Measurements from ENCODE around the gene SH2D3A.
A peak's percentile ranks its signal among the peaks of the same experiment; 100 is the strongest.
"Not testable (repeated sequence)": the region's sequence is repeated elsewhere in the genome, so short reads cannot be mapped to it uniquely, and the experiment has no call there.

SH2D3A gene

DNA sequence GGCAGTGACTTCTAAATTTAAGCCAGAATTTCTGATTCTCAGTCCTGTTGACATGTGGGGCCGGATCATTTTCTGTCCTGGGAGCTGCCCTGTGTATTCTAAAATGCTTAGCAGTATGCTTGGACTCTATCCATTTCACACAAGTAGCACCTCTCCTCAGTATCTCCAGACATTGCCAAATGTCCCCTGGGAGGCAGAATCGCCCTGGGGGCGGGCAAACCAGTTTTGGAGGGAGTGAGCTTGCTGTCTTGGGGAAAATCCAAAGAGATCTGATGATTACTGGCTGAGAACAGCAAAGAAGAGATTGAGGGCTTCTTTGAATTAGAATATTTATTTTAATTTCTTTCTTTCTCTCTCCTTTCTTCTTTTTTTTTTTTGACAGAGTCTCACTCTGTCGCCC is 21.7 kb upstream of the SH2D3A start:
- DNase-seq = no peak

GRCh38 chr19:6787393-6787792 is 20.2 kb upstream of the SH2D3A start:
- DNase-seq = no peak

DNA sequence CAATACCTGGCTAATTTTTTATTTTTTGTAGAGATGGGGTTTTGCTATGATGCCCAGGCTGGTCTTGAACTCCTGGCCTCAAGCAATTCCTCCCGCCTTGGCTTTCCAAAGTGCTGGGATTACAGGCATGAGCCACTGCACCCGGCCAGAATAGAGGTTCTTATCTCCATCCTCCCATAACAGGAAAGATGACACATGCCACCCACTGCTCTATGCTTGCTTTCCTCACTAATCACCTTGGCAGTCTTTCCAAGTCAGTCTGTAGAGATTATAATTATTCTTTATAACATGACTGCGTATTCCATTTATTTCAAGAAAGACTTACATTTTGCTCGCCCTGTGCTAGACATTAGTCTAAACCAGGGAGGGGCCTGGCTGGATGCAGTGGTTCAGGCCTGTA is 12.0 kb upstream of the SH2D3A start:
- no peak for DNase-seq

GRCh38 chr19:6778386-6778785 is 11.2 kb upstream of the SH2D3A start:
- no peak for DNase-seq

GRCh38 chr19:6777434-6777833 is 10.2 kb upstream of the SH2D3A start:
- DNase-seq = no peak

DNA sequence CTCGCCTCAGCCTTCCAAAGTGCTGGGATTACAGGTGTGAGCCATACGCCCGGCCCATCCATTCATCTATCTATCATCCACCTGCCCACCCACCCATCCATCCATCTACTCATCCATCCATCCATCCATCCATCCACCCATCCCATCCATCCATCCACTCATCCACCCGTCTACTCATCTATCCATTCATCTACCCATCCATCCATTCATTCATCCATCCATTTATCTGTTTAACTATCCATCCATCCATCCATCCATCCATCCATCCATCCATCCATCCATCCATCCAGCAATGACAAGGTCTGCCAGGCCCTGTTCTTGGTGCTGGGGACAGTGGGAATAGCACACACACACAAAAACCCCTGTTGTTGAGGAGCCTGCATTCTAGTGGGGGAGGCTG is 9.8 kb upstream of the SH2D3A start:
- DNase-seq = no peak

DNA sequence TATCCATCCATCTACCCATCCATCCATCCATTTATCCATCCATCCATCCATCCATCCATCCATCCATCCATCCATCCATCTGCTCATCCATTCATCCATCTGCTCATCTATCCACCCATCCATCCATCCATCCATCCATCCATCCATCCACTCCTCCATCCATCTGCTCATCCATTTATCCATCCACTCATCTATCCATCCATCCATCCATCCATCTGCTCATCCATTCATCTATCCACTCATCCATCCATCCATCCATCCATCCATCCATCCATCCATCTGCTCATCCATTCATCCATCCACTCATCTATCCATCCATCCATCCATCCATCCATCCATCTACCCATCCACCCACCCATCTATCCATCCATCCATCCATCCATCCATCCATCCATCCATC is 8.8 kb upstream of the SH2D3A start:
- not testable (repeated sequence) for DNase-seq

- DNase-seq = peak; percentile 72 to 73
Observed at GRCh38 chr19:6774821-6775707, 7.8 kb upstream of the SH2D3A start.

- peak; percentile 78 to 84 for DNase-seq
Observed at GRCh38 chr19:6773323-6773931, 6.2 kb upstream of the SH2D3A start.

GRCh38 chr19:6772866-6773322 is 5.7 kb upstream of the SH2D3A start:
- DNase-seq = no peak

DNA sequence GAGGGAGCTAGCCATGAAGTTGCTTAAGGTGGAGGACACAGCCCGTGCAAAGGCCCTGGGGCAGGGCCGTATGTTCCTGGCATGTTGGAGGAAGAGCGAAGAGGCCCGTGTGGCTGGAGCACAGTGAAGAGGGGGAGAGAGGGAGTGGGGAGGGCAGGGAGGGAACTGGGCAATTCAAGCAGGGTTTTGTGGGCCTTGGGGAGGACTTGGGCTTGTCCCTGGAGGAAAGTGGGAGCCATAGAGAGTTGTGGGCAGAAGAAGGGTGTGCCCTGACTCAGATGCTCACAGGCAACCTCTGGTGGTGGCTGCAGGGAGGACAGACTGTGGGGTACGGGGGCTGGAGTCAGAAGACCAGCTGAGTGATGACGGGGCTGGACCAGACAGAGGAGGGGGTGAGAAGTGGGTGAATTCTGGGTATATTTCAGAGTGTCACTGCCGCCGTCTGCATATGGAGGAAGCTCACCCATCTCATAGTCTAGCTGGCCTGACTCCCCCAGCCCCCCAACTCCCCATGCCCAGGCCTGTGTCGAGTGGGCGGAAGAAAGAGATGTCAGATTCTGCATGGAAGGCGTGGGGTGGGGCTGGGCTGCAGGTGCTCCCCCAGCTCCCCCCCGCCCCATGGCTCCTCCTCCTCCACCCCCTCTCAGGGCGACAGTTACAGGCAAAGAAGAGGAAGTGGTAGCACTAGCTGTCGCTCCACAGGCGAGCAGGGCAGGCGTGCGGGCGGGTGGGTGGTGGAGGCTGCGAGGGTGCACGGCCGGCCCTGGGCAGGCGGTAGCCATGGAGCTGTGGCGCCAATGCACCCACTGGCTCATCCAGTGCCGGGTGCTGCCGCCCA is 5.0 kb upstream of the SH2D3A start, which contains the start of gene VAV1:
Gene VAV1 (plus strand): TSS at position 681 of the 838 bp plus-strand sequence. CDS start 100 bp downstream, at position 781.
- peak; percentile 47 to 66 for DNase-seq

DNA sequence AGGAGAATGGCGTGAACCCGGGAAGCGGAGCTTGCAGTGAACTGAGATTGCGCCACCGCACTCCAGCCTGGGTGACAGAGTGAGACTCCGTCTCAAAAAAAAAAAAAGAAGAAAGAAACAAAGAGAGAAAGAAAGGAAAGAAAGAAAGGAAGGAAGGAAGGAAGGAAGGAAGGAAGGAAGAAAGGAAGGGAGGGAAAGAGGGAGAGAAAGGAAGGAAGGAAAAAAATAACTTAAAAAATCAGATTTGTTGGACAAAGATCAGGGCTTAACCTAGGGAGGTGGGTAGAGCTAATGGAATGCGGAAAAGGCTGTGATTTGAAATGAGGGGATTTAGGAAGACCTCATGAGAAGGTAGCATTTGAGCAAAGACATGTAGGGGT is 4.4 kb upstream of the SH2D3A start:
- DNase-seq = not testable (repeated sequence)

- peak in 1 of 2 experiments; percentile 35 for DNase-seq
Observed at GRCh38 chr19:6769006-6769619, 1.9 kb upstream of the SH2D3A start.

GRCh38 chr19:6768236-6768785 is 1.1 kb upstream of the SH2D3A start:
- DNase-seq = no peak

DNA sequence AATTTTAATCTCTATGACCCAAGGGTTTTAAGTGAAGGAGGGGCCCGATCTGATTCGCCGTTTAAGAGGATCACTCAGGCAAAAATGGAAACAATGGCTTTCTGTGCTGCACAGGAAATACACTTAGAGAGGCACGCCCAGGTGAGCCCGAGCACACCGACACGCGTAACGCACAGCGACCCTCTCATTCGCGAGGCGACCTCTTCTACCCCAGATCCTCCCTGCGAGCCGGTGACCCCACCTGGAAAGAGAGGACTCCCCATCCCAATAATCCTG is 216 bp downstream of the SH2D3A start:
- peak in 1 of 2 experiments; percentile 70 for DNase-seq

DNA sequence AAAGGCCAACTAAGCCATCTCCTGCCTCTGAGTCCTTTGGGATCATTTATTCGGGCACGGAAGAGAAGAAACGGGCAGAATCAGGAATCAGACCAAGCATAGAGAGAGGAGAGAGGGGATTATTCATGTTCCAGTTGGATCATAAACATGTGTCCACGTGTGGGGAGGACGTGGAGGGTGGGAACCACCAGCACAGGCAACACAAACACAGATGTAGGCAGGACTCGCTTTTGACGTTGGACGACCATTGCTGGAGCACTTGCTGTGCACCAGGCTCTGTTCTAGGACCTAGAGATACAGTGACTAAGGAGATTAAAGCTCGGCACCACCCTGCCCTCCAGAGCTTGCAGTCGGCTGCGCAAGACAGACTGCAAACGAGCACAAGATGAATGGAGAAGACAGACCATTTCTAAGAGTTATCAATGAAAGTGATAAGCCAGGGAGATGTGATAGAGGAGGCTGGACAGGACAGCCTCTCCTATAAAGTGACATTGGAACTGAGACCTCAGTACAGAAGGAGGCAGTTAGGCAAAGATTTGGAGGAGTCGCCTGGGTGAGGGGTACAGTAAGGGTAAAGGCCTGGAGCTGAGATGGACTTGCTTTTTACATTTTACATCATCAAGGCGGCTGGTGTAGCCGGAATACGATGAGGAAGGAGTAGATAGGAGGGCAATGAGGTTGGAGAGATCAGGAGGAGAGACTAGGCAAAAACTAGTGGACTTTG is 716 bp downstream of the SH2D3A start:
- DNase-seq = no peak

- DNase-seq = peak; percentile 22 to 71
Observed at GRCh38 chr19:6765738-6766356, 1.4 kb downstream of the SH2D3A start.

DNA sequence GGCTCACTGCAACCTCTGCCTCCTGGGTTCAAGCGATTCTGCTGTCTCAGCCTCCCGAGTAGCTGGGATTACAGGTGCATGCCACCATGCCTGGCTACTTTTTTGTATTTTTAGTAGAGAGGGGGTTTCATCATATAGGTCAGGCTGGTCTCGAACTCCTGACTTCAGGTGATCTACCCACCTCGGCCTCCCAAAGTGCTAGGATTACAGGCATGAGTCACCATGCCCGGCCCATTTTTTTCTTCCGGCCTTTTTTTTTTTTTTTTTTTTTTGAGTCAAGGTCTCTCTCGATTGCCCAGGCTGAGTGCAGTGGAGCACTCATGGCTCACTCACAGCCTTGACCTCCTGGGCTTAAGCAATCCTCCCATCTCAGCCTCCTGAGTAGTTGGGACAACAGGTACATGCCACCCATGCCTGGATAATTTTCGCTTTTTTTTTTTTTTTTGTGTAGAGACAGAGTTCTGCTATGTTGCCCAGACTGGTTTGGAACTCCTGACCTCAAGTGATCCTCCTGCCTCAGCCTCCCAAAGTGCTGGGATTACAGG is 4.9 kb downstream of the SH2D3A start:
- not testable (repeated sequence) for DNase-seq

DNA sequence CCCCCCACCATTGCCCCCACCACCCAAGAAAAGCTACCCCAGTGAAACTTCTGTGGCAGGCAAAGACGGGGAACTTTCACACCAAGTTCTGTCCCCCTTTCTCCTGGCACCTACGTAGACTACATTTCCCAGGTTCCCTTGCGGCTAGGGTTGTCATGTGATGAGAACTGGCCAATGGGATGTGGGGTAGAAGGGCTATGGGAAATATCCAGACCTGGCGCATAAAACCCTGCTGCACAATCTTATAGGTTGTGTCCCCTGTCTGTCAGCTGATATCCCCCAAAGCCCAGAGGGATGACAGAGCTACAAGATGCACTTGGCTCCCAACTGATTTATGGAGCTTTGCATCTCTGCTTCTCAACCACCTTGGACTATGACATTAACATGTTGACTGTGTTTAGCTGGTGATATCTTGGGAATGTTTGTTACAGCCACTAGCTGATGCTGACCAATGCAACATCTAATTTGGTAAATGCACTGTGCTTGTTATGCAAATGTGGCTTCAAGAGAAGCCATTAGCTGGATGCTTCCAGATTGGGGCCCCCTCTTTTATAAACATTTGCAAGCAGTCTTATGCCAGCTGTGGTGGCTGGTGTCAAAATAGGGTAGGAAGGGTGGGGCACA is 6.1 kb downstream of the SH2D3A start:
- DNase-seq = no peak

DNA sequence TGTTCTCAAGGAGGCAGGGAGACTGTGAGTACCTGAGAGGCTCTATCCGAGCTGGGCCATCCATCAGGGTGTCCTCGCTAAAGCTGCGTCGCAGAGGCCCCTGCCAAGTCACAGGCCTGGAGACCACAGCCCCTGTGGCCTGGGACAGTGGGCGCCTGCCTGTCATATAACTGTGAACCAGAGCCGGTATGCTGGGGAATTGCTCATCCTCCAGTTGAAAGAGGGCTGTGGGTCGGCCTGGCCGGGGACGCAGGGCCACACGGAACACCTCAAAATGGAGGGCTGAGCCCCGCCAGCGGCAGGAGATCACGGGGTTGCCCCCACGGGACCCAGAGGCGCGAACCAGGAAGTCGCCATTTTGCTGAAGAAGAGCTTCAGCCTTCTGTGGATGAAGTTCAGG is 6.6 kb downstream of the SH2D3A start:
- DNase-seq = no peak
